Islet precursor cell (in vitro differentiated cells): ENCODE data around the gene HRH2.
"Not testable (repeated sequence)": the region's sequence is repeated elsewhere in the genome, so short reads cannot be mapped to it uniquely, and the experiment has no call there.

ENCODE experiments used
- DNase-seq: peaks from one replicate; pipeline ENCODE4 v3.0.0-alpha.2; 2018

HRH2 gene

DNA sequence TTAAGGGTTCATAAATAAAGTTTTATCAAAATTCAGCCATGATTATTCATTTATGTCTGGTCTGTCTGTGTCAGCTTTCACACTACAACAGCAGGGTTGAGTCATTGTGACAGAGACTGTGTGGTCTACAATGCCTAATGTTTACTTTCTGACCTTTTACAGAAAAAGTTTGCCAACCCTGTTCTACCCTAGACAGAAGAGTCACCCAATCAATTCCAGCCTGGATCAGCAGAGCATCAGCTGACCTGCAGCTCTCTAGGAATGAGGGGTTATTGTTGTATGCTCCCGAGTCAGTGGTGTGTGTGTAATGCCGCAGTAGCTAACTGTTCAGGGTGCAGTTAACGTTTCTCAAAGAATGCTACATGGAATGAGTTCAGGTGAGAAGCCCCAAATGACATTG lies 87.3 kb downstream of the HRH2 start:
- no peak for DNase-seq

- DNase-seq: peak; percentile 54
Observed at GRCh38 chr5:175746851-175747250, 89.0 kb downstream of the HRH2 start.

DNA sequence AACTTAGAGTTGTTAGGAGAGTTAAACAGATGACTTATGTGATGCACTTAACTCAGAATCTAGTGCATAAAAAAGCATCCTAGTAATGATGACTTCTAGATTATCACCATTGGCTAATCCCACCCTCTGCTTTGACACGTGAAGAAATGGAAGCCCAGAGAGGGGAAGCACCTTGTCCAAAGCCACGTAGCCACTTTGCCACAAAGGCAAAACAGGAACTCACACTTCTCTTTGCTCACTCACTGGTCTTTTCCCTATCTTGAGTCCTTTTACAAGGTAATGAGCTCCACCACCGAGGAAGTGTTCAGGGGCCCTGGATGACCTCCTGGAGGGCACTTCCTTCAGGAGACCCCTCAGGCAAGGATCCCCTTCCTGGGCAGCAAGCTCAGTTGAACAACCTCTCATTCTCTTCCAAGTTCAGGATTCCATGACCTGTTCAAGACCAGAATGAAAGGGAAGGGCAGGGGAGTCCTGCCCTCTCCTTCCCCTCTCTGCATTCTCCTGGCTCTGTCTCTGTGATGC lies 89.7 kb downstream of the HRH2 start:
- DNase-seq: peak; percentile 28

- DNase-seq: peak; percentile 31
Observed at GRCh38 chr5:175748650-175749049, 90.8 kb downstream of the HRH2 start.

- DNase-seq: peak; percentile 32
Observed at GRCh38 chr5:175749591-175749990, 91.7 kb downstream of the HRH2 start.

DNA sequence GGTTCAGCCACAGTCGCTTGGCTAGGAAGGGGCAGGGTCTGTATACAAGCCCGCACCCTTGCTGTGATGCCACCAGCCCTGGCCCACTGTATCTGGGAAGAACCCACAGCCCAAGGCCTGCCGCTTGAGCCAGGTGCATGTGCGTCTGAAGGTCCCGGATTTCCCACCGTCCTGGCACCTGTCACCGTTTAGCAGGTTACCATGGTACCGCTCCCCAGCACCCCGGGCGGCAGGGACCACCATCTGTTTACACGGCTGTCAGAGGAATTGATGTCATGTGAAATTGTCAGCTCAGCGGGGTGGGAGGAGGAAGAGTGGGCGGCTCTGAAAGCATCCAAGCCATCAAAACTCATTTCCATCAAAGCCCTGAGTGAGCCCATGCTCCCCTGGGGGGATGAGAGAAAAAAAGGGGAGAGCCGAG lies 92.7 kb downstream of the HRH2 start:
- peak; percentile 35 for DNase-seq

DNA sequence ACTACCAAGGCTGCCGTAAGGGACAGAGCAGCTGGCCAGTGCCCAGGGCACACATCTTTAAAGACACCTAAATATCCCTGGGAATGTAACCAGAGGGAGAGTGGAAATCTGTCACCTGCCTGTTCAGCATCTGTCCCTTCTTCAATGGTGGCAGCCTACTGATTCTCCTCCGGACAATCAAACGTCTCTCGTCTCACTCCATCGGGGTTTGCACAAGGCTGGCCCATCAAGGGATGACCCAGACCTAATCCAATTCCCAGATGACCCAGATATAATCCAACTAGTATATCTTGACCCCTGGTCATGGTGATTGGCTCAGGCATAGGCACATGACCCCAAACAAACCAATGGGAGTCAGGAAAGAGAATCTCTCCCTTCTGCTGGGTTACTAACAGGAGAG lies 93.5 kb downstream of the HRH2 start:
- no peak for DNase-seq

DNA sequence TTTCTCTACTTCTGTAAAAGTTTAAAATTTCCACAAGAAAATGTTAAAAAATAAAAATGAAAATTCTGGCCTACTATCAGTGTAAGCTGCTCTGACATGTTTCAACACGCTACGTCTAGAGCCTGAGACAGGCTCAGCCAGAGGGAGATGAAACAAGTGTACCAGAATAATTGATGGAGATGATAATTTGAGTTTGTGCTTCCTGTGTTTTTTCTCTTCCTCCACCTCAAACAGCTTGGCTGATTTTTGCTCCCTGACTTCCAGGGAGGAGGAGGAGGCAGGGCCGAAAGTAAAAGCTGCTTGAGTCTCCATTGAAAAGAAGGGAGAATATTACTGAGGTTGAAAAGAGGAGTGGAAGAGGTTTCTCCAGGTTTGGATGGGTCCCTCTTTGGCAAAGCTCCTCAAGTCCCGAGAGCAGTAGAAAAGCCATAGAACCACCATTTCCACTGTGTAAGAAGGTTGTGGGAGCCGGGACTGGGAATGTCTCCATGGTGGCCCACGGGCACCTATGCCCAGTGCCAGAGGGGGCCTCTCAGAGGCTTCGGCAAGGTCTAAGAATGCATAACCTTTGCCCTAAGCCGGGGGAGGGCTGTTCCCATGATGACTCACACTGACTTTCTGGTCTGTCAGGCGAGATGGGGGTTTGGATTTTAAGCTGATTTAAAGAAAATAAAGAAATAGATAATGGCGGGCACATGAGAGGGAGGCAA lies 95.1 kb downstream of the HRH2 start:
- DNase-seq: peak; percentile 51

DNA sequence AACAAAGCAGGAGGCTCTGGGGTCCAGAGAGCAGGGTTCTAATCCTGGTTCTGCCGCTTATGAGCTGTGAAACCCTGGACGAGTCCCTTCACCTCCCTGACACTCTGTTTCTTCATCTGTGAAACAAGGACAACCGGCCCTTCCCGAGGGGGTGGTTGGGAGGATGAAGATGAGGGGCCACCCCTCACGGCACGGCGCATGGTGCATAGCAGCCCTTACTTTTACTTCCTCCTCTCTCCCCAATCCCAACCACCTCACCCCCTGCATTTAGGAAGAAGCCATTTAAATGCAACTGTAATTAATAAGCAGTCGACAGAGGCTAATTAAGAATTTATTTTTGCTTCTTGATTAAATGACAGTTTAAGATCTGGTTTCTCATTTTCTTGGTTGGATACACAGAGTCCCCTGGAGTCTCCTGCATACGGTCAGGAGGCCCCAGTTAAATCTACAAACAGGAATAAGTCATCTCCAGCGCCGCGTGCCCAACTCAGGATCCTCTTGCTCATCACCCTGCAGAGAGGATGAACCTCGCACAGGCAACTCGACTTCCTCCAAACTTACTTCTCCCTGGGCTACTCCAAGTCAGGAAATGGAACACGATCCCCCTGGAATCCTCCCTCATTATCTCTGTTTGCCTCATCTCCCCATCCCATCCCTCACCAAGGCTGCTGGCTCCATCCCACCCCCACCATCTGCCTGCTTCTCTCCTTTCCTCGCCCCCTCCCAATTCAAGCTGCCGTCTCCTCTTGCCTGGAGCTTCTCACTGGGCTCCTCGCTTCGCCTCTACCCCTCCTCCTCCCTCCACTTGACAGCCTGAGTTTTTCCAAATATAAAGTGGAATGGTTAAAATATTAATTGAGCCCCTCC lies 95.9 kb downstream of the HRH2 start:
- peak; percentile 44 for DNase-seq

DNA sequence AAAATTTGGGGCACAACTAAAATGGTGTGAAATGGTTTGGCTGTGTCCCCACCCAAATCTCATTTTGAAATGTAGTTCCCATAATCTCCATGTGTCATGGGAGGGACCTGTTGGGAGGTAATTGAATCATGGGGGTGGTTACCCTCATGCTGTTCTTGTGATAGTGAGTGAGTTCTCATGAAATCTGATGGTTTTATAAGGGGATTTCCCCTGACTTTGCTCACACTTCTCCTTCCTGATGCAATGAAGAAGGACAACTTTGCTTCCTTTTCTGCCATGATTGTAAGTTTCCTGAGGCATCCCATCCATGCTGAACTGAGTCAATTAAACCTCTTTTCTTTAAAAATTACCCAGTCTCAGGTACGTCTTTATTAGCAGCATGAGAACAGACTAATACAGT lies 102.1 kb downstream of the HRH2 start:
- not testable (repeated sequence) for DNase-seq
